Epidermal melanocyte (primary cell): ENCODE measurements around the gene SGCD.

ENCODE experiments used
- DNase-seq: peaks from one replicate; pipeline ENCODE4 v3.0.0; 2011; ENCODE audit warnings: low spot score; ENCODE audit not compliant: insufficient read length

The SGCD gene

DNA sequence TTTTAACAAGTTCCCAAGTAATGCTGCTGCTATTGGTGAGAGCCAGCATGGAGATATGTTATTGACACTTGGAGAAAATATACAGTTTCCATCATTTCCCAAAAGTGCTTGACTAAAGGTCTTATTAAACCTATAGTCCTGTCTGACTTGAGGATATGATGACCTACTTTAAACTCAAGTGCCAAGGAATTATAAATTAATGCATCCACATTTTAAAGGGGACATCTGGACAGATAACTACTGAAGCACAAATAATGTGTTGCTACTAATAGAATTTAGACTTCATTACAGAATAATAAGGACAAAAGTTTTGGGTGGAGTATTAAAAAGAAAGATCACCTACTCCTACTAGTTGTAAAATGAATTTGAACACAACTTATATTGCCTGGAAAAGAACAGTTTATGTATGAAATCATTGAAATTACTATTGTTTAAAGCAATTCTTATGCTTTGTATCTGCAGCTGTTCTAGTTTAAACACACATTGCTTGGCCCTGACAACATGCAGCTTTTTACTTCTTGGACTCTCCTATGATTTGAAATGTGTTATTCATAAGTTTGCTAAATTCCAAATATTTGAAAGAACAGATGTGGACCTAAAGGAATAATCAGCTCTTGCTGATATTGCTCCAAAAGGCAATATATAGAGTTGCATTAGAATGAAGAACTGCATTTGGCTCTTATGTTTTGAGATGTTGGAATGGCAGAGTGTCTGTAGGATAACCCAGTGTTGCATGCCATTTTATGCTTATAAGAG is 73.4 kb downstream of the SGCD start:
- no peak for DNase-seq

DNA sequence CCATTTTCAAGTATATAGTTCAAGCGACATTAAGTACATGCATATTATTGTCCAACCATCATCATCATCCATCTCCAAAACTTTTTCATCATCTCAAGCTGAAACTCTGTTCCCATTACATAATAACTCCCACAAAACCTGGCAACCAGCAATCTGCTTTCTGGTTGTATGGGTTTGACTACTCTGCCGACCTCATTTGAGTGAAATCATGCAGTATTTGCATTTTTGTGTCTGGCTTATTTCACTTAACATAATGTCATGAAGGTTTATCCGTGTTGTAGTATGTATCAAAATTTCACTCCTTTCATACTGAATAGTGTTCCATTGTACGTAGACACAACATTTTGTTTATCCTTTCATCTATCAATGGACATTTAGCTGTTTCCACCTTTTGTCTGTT is 74.8 kb downstream of the SGCD start:
- no peak for DNase-seq

DNA sequence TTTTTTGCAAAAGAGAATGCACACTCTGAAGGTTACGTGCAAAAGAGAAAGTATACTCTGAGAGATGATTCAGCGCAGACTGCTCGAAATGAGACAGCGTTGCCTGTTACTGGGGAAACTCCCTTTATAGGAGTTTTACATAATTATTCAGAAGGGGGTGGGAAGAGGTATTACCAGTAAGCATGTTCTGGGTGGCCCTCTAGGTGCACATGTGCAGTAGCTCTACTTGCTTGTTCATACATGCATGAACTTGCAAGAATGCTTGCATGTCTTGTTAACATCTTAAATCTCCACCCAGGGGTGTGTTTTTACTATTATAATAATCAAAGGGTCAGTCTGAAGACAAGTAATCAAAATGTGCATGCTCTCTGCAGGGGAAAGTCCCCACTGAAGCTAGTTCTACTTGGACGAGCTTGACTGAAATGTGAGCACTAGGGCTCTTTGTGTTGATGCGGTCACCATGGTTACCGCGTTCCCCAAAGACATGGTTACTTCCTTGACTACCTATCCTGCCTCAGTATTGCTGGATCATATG is 75.5 kb downstream of the SGCD start:
- DNase-seq, result no peak

DNA sequence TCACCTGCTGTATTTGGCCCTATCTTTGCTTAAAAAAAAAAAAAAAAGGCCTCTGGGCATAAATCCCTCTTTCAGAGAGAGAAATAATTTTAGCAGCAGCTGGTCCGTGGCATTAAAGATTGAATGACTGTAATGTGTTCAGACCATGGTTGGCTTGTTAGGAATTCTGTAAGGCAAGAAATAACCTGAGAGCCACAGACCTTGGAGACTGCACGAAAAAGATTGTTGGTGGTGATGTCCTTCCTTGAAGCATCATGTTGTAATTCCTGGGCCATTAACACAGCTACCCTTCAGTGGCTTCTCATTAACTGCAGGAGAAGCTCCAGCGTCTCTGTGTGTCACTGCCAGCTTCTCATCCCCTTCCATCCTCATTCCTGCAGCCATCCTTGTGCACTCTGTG is 79.0 kb downstream of the SGCD start:
- no peak for DNase-seq

DNA sequence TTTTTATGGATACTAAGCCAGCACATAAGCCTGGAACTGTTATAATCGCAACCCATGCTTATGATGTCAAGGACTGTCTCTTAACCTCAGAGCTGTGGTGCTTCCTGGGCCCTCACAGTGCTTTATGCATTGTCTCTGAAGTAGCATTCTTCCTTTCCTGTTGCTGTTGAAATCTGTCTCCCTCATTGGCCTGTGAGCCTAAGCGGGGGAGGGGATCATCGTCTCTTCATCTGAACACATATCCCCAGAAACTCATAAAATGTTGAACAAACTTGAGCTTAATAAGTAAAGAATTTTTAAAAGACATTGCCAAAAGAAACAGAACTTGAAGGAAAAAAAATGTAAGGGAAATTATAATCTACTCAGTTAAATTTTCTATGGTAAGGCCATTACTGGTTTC is 80.3 kb downstream of the SGCD start:
- no peak for DNase-seq

DNA sequence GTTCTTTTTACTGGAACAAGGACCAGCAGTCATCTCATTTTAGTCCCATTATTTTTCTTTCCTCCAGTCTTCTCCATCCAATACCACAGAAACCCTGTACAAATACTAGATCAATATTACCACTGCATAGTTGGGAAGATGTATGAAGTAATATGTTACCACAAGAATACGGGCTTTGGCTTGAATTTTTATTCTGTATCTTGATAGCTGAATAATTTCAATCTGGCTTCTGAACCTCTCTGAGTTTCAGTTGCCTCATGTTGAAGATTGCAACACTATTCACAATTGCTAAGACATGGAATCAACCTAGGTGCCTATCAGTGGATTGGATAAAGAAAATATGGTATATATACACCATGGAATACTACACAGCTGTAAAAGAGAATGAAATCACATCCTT is 82.9 kb downstream of the SGCD start:
- no peak for DNase-seq

DNA sequence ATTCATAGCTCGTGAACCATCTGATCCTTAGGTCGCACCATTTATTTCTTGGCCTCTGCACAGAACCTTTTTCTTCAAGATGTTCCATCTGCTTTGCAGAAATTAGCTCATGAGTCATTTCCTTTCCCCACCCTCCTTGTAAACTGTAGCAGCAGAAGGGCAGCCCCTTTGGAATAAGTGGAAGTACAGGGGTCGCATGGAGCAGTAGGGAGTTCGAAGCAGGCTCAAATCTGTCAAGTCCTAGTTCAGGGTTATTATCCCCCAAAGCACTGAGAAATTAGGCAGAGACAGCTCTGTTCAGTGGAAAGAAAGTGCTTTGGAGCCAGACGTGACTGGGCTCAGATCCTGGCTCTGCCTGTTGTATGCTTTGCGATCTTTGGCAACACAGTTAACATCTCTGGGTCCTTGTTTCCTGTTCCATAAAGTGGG is 84.2 kb downstream of the SGCD start:
- peak; percentile 33 for DNase-seq

DNA sequence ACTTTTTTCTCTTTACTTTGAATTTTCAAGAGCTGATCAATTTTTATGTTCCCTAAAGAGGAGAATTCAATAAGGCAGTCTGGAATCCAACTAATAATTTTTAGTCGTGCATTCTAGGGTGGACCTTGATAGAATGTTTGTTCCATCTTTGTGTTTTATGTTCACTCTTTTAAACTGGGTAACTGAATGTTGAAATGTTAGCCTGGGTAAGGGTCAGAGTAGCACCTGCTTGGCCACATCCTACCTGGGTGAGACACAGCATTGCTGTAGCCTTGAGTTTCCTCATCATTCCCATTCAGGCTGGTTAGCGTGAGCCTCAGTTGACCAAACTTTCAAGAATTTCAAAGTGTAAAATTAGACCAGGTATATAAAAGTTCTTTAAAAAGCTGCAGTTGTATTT is 85.0 kb downstream of the SGCD start:
- no peak for DNase-seq

DNA sequence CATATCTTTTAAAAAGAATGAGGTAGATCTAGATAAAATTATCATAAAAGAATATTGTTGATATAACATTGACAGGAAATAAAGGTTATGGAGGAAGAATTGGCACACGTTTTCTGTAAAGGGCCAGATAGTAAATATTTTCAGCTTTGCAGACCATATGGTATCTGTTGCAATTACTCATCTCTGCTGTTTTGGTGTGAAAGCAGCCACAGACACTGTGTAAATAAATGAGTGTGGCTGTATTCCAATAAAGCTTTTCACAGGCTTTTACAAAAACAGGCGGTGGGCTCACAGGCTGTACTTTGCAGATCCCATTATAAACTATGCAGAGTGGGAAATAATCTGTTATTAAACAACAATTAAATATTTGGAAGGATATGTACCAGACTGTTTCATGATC is 87.4 kb downstream of the SGCD start:
- DNase-seq, result no peak

DNA sequence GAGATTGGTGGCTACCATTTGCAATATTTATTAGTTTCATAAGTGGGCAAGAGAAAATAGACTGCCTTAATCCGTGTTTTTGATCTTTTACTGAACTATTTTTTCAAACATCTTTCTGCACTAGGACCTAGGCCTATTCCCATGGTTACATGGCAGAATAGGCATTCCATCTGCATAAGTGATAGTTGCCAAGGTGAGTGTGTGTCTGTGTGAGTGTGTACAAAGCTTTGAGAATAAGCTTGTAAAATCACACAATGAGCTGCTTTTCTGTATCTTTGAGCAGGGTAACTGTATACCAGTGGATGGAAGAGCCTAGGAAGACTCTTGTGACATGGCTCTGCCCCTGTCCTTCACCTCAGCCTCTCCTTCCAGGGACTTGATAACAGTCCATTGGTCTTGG is 92.7 kb downstream of the SGCD start:
- DNase-seq, result no peak

DNA sequence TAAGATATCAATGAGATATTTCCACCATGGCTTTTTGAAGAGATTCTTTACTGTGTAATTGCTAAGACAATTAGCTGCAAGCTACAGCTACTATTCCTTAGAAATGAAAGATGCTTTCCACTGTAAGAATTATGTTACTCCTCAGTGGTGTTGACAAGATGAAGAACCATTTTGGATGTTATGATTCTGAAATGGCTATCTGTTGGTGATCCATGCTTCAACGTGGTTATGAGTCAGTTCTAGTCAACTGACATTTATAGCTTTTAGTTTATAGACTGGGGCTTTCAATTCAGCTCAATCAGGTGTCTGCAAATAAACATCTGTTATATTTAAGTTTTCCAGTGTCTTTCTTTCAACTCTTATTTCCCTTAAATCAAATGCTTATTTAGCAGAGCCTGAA is 93.7 kb downstream of the SGCD start:
- DNase-seq, result no peak

DNA sequence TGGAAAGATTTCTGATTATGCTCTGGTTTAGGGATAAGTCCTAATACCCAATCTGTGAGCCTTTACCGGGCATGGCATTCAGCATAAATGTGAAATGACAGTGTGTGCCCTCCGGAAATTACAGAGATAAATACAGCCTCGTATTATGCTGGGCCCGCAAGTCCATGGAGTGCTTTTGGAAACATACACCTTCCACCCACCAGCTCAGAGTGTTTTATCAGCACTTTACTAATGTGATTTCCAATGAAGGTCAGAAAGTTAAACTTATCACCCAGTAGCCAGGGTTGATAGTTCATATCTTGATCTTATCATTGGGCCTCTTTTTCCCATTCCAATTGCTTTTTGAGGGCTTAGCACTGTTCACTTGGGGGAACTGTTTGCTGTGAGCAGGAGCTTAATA is 94.8 kb downstream of the SGCD start:
- no peak for DNase-seq

DNA sequence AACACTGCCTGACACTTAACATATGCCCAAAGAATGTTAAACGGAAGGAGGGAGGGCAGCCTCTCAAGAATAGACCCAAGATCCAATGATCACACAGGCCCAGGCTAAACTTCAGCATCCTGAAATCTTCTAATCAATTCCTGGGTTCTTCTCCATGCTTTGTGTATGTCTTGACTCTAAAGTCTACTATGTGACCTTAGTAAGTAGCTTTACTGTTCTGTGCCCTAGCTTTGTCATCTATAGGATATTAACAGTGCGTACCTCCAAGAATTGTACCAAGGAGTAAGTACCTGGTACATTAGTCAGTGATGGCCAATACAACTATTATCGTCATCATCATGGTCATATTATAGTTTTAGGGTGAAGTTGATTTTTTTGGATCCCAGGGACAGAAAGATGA is 96.6 kb downstream of the SGCD start:
- no peak for DNase-seq

DNA sequence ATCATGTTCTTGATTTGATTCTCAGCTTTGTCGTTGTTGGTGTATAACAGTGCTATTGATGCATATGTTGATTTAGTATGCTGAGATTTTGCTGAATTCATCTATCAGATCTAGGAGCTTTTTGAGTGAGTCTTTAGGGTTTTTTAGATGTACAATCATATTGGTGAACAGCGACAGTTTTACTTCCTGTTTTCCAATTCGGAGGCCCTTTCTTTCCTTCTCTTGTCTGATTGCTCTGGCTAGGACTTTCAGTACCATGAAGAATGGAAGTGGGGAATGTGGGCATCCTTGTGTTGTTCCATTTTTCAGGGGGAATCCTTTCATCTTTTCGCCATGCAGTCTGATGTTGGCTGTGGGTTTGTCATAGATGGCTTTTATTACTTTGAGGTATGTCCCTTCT is 100.4 kb downstream of the SGCD start:
- no peak for DNase-seq

DNA sequence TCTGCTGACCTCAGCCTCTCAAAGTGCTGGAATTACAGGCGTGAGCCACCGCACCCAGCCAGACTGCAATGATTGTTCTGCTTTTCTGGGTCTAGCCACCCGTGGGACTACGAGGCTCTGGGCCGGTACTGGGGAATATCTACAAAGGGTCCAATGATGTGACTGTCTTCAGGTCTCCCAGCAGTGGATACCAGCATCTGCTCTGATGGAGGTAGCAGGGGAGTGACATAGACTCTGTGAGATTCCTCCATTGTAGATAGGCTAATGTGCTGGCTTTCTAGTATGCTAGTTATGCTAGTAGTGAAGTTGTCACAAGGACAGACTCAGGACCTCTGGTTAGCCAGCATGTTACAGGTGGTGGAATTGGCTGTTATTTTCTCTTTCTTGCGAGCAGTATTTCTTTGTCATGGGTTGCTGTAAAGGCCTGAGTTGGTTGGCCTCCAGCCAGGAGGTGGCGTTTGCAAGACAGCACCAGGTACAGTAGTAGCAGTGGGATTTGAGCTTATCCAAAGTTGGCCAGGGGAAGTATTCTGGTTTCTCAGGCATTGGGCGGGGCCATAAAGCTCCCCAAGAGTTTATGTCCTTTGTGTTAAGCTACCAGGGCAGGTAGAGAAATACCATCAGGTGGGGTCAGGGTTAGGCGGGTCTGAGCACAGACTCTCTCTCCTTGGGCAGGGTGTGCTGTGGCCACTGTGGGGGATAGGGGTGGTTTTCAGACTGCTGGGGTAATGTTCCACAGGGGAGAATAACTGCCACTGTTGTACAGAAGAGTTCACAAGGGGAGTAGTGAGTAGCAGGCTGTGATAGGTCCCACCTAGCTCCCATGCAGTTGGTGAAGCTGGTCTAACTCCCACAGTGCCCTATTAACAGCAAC is 105.2 kb downstream of the SGCD start:
- DNase-seq, result no peak

DNA sequence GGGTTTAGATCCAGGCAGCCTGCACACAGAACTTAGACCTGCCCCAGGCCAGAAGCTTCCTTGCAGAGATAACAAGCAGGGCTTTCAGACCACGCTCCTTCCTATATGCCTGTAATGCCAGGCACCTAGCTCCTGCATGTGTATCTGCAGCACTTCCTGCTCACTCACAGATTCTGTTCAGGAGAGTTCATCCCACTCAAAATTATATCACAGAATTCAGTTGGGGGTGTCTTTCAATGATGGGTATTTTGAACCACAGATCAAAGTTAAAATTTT is 105.8 kb downstream of the SGCD start:
- DNase-seq, result no peak

DNA sequence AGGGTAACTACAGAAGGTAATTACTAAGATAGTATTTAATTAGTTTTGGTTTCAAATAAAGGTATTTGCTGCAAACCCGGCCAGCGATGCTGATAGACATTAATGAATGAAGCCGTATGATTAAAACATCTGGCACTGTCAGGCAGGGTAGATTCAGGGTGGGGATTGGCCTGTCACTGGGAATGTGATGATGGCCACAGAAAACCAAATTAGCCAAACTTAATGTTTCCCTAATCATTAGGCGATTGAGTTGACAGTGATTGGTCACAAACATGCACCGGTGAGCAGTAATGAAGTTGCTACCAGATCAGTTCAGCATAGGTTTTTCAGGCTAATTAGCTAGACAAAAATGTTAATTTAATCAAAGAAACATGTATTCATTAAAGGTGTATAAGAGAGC is 107.5 kb downstream of the SGCD start:
- DNase-seq, result no peak

DNA sequence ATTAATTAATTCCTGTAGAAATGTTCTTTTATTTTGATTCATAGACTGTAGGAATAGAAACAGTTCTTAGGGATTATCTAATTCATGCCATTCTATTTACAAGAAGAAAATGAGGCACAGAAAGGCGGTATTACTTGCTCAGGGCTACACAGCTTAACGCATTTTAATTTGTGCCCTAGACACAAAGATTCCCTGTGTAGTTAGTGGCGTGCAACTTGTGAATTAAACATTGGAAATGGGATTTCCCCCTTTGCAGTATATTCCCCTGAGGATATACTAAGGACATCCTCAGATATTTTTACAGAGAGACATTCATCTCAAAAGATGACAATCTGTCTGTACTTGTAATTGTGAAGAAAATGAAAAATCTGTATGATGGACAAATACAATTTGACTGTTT is 108.1 kb downstream of the SGCD start:
- DNase-seq, result no peak

DNA sequence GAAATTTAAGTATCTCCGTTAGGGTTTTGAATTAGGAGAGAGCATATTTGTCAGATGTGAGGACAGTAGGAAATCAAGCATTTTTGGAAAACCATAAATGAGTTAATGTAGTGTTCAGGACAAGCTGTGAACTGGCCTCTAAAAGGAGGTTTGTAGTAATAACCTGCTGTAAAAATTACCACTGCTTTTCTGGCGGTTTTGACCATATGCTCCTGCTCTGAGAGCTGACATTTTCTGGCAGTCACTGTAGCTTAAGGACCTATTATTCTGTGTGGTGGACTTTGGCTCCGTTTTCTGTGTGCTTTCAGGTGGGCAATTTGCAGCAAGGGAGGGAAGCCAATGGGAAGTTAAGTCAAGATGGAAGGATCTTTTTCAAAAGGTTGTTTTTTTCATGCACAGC is 111.1 kb downstream of the SGCD start:
- DNase-seq, result no peak

DNA sequence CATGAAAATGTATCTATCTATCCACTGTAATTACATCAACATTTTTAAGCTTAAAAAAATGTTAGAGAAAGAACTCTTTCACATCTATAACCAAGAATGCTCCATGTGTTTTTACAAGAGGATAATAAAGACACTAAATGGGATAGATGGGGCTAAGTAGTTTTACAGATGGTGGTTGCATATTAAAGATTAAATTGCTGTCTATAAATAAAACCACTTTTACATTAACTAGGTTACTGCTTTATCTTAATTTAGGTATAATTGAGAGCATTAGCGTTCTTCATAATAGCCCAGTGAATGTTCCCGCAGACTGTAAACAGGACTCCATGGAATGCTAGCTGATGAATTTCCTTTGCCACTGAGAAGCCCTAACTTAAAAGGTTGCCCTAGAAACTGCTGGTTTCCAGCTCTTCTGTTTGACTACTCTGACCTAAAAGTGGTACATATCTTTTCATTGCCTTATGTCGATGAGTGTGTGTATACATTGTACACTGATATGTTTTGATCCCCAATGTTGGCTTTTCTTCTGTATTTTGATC is 117.9 kb downstream of the SGCD start:
- DNase-seq, result peak; percentile 38

DNA sequence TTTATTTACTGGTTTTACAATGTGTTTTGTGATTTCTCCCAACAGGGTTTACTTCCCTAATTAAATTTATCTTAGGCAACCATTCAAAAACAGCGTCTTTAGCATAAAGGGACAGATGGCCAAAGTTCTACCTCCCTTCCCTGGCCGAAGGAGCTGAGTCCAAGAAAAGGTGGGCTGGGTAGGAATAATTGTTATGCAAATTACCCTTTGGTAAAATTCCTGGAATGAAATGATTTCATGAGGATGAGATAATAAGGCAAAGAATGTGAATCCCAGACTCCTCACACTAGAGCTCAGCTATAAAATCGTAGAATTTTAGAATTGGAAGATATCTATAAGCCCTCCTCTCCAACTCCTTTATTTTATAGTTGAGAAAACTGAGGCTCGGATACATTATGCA is 119.6 kb downstream of the SGCD start:
- no peak for DNase-seq

DNA sequence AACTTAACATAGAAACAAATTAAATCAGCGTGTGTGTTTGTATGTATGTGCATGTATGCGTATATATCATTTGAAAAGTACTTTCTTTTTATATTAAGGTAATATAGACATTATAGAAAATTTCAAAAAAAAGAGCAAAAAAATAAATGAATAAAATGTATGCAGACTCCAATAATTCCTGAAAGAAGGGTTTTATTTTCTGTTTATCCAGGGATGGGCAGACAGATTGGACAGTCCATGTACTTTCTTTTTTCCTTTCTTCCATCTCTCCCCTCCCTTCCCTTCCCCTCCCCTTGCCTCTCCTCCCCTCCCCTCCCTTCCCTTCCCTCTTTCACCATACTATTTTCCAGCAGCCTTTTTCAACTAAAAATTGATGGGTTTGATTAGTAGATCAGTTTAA is 123.8 kb downstream of the SGCD start:
- DNase-seq, result no peak

DNA sequence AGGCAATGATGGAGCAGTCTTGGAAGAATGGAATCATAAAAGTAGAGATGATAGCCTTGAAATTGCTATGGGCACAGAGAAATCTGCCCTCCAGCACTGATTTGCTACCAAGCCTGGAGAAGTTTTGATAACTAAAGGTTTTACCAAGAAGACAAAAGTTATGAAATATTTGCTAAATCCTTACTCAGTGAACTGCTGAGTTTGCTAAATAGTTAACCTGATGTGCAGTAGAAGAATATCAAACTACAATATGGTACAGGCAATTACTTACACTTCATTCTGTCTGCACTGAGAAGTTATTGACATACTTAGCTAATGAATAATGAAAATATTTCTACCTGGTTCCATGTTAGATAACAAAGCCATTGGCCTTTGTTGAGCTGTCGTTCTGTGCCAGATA is 124.5 kb downstream of the SGCD start:
- DNase-seq, result no peak
